Endodermal cell (in vitro differentiated cells): ENCODE results near the gene TDRKH. TPM values are rescaled to one million over a fixed set of nuclear protein-coding genes. Genes with fewer than 3 reads are reported as not detected.
A peak's percentile ranks its signal among the peaks of the same experiment; 100 is the strongest.

ENCODE experiments used
- DNase-seq: peaks from one replicate; pipeline ENCODE4 v3.0.0-alpha.2; 2017
- H3K27ac ChIP-seq: 2 replicates; pipeline ENCODE4 v1.5.1; 2013; ENCODE audit warnings: mild to moderate bottlenecking, low read depth, low read length, moderate library complexity
- H3K27me3 ChIP-seq: 2 replicates; pipeline ENCODE4 v1.6.1; 2013; ENCODE audit warnings: mild to moderate bottlenecking, low read length, moderate library complexity; ENCODE audit not compliant: insufficient read depth, control insufficient read depth, poor library complexity, severe bottlenecking
- H3K36me3 ChIP-seq: 2 replicates; pipeline ENCODE4 v1.7.0; 2013; ENCODE audit warnings: mild to moderate bottlenecking, low read length, moderate library complexity; ENCODE audit not compliant: control insufficient read depth, insufficient read depth
- H3K4me1 ChIP-seq: one replicate; pipeline ENCODE4 v1.7.0; 2013; ENCODE audit warnings: low read length; ENCODE audit not compliant: control insufficient read depth, insufficient read depth
- H3K4me3 ChIP-seq: 2 replicates; pipeline ENCODE4 v1.5.1; 2013; ENCODE audit warnings: mild to moderate bottlenecking, low read length, moderate library complexity
- H3K9ac ChIP-seq: 2 replicates; pipeline ENCODE4 v1.6.1; 2013; ENCODE audit warnings: mild to moderate bottlenecking, low read length, moderate library complexity; ENCODE audit not compliant: poor library complexity, severe bottlenecking; ENCODE audit errors: extremely low read depth
- H3K9me3 ChIP-seq: 2 replicates; pipeline ENCODE4 v1.6.1; 2013; ENCODE audit warnings: mild to moderate bottlenecking, low read length, moderate library complexity; ENCODE audit not compliant: control insufficient read depth
- H3K27ac Mint-ChIP-seq: 2 replicates; pipeline ENCODE4 v1.8.0; 2020; ENCODE audit warnings: mixed read lengths
- H3K27me3 Mint-ChIP-seq: 2 replicates; pipeline ENCODE4 v1.8.0; 2021; ENCODE audit warnings: mild to moderate bottlenecking, mixed read lengths; ENCODE audit not compliant: insufficient read depth
- H3K36me3 Mint-ChIP-seq: 2 replicates; pipeline ENCODE4 v1.8.0; 2020; ENCODE audit warnings: low read depth, mixed read lengths
- H3K4me1 Mint-ChIP-seq: 2 replicates; pipeline ENCODE4 v1.8.0; 2020; ENCODE audit warnings: mixed read lengths
- H3K4me3 Mint-ChIP-seq: 2 replicates; pipeline ENCODE4 v1.8.0; 2020; ENCODE audit warnings: mild to moderate bottlenecking, moderate library complexity, mixed read lengths
- H3K9me3 Mint-ChIP-seq: 2 replicates; pipeline ENCODE4 v1.8.0; 2020; ENCODE audit warnings: mild to moderate bottlenecking, mixed read lengths
- WGBS, 2 experiments: methylation state at CpG; one replicate each; pipeline versions ENCODE4 v1.1.5 to v1.1.7; 2013; ENCODE audit warnings: missing lambda C conversion rate in 2 of 2, mixed read lengths in 1 of 2; ENCODE audit not compliant: insufficient coverage in 1 of 2, insufficient read length in 1 of 2; 5-methylcytosine and 5-hydroxymethylcytosine counted together
- total RNA-seq, 2 donors: library from RNA; stranded (reverse); fragmentation: NEBNext Ultra II Directional in 1 of 2; extraction: Animal tissue kit (Norgen Biotek cat#: 25700) in 1 of 2; gene quantifications; 2 replicates in 1 of 2; 3 replicates in 1 of 2; pipeline ENCODE4 v1.2.1, GENCODE V29; 2021
- TF ChIP-seq, protein P1 (sequence below): fragments of 200-600 bp; sonication (generic); conservative IDR thresholded peaks from 2 replicates; pipeline ENCODE4 v1.5.0; 2021; ENCODE audit warnings: antibody characterized with exemption, mild to moderate bottlenecking

TDRKH gene
- total RNA-seq, 2 donors from 2014 or later, result 14.9 to 15.0 TPM

DNA sequence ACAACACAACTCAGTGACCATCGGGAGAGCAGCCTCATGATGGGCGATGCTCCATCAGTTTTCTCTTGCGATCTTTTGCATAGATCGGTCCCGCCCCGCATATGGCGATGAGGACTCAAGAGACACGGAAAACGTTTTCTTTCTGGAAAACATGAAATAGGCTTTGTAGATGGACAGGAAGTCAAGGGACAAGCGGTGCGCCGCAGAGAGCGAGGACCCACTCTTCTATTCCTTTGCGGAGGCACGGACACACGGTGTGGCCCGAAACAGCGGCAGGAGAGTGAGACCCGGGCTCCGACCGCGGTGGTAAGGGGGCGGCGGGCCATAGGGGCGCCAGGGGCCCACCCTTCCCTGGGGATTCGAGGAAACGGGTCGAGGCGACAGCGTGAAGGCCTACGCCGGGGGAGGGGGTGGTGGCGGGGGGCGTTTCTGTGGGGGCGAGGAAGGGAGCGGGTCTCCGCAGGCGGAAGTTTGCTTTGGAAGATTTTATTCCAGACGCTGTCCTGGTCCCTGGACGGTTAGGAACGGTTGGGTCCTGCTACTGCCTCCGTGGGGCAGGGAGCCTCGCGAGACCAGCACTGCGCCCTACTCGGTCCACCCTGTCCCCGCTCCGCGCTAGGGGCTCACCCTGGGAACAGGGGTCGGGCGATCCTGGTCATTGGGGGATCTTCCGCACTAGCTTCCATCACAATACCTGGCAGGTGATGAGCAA, 796 bp upstream of the TDRKH start:
- 1% methylated on average over 17 to 52 of the region's 52 CpGs for WGBS, 2 experiments
- H3K4me3 Mint-ChIP-seq, result peak overlapping the region; percentile 82

GRCh38 chr1:151787689-151788088, 2.6 kb downstream of the TDRKH start:
- no peaks in the 10 kb centered on the region for H3K36me3 Mint-ChIP-seq
- no peak overlapping the region for H3K9ac ChIP-seq
- no peak overlapping the region for H3K27ac ChIP-seq
- 87 to 88% methylated on average over 1 to 3 of the region's 3 CpGs for WGBS, 2 experiments
- no peak overlapping the region for H3K4me3 Mint-ChIP-seq
- peaks cover 9% of the 10 kb centered on the region for H3K4me1 Mint-ChIP-seq
- no peak overlapping the region for H3K4me3 ChIP-seq
- DNase-seq, result no peak
- H3K27me3 ChIP-seq, result peaks cover 7% of the 10 kb centered on the region
- no peaks in the 10 kb centered on the region for H3K36me3 ChIP-seq
- H3K4me1 ChIP-seq, result no peaks in the 10 kb centered on the region
- TF ChIP-seq, protein P1, sequence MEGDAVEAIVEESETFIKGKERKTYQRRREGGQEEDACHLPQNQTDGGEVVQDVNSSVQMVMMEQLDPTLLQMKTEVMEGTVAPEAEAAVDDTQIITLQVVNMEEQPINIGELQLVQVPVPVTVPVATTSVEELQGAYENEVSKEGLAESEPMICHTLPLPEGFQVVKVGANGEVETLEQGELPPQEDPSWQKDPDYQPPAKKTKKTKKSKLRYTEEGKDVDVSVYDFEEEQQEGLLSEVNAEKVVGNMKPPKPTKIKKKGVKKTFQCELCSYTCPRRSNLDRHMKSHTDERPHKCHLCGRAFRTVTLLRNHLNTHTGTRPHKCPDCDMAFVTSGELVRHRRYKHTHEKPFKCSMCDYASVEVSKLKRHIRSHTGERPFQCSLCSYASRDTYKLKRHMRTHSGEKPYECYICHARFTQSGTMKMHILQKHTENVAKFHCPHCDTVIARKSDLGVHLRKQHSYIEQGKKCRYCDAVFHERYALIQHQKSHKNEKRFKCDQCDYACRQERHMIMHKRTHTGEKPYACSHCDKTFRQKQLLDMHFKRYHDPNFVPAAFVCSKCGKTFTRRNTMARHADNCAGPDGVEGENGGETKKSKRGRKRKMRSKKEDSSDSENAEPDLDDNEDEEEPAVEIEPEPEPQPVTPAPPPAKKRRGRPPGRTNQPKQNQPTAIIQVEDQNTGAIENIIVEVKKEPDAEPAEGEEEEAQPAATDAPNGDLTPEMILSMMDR, result no peak
- H3K27ac Mint-ChIP-seq, result no peak overlapping the region
- H3K9me3 ChIP-seq, result no peaks in the 10 kb centered on the region
- H3K9me3 Mint-ChIP-seq, result no peaks in the 10 kb centered on the region
- H3K27me3 Mint-ChIP-seq, result no peaks in the 10 kb centered on the region

More for the DNA sequence above, 796 bp upstream of the TDRKH start:
- no peaks in the 10 kb centered on the region for H3K36me3 Mint-ChIP-seq
- Histone ChIP-seq H3K9ac (peak overlapping the region; percentile 49), H3K27ac (peak overlapping the region; percentile 93), H3K36me3 (no peaks in the 10 kb centered on the region), H3K4me3 (peak overlapping the region; percentile 100), H3K27me3 (peaks cover 7% of the 10 kb centered on the region), H3K4me1 (no peaks in the 10 kb centered on the region), H3K9me3 (no peaks in the 10 kb centered on the region)
- H3K27me3 Mint-ChIP-seq, result no peaks in the 10 kb centered on the region
- TF ChIP-seq, protein P1, result no peak
- peak overlapping the region; percentile 86 for H3K27ac Mint-ChIP-seq
- peaks cover 9% of the 10 kb centered on the region for H3K4me1 Mint-ChIP-seq
- H3K9me3 Mint-ChIP-seq, result no peaks in the 10 kb centered on the region
- peak; percentile 67 for DNase-seq

GRCh38 chr1:151783796-151784195, 6.5 kb downstream of the TDRKH start:
- TF ChIP-seq, protein P1, result no peak
- no peaks in the 10 kb centered on the region for H3K4me1 ChIP-seq
- H3K27me3 Mint-ChIP-seq, result no peaks in the 10 kb centered on the region
- H3K36me3 Mint-ChIP-seq, result peaks cover 7% of the 10 kb centered on the region
- H3K27ac ChIP-seq, result no peak overlapping the region
- H3K4me3 ChIP-seq, result no peak overlapping the region
- WGBS, 2 experiments, result 85 to 88% methylated on average over 2 of the region's 2 CpGs
- no peaks in the 10 kb centered on the region for H3K9me3 Mint-ChIP-seq
- H3K27me3 ChIP-seq, result no peaks in the 10 kb centered on the region
- no peak for DNase-seq
- no peak overlapping the region for H3K4me3 Mint-ChIP-seq
- H3K27ac Mint-ChIP-seq, result no peak overlapping the region
- no peak overlapping the region for H3K9ac ChIP-seq
- no peaks in the 10 kb centered on the region for H3K9me3 ChIP-seq
- peaks cover 1% of the 10 kb centered on the region for H3K4me1 Mint-ChIP-seq
- H3K36me3 ChIP-seq, result no peaks in the 10 kb centered on the region
